ENCODE data around the gene RPS15A.
"Not testable (repeated sequence)": the region's sequence is repeated elsewhere in the genome, so short reads cannot be mapped to it uniquely, and the experiment has no call there.

The RPS15A gene

GRCh38 chr16:18781232-18781631 is 8.9 kb downstream of the RPS15A start:
- H2BK5ac ChIP-seq (ENCODE audit: low read depth, low read length, poor library complexity); H2BK120ac ChIP-seq (ENCODE audit: insufficient read depth, low read length, poor library complexity); H3K4me3 ChIP-seq (ENCODE audit: low read depth, low read length); H2AFZ ChIP-seq (ENCODE audit: insufficient read depth, low read length, poor library complexity); H3K9me3 ChIP-seq (ENCODE audit: insufficient read depth, low read depth, low read length); H3K14ac ChIP-seq (ENCODE audit: low read length); H3K23ac ChIP-seq (ENCODE audit: low read length); H3K79me2 ChIP-seq (ENCODE audit: control insufficient read depth, insufficient read depth, low read length, poor library complexity); H3K4me1 ChIP-seq (ENCODE audit: control insufficient read depth in 1 of 2, insufficient read depth in 2 of 2, low read length in 2 of 2); H3K27me3 ChIP-seq (ENCODE audit: insufficient read depth, low read length); H3K79me1 ChIP-seq (ENCODE audit: low read length); H3K4ac ChIP-seq (ENCODE audit: low read depth, low read length); H3K9ac ChIP-seq (ENCODE audit: low read length); DNase-seq; H2AK5ac ChIP-seq (ENCODE audit: low read length); H3K4me2 ChIP-seq (ENCODE audit: low read length); H2BK12ac ChIP-seq (ENCODE audit: low read length); H4K8ac ChIP-seq (ENCODE audit: low read depth, low read length); H4K12ac ChIP-seq (ENCODE audit: low read depth, low read length); H4K91ac ChIP-seq (ENCODE audit: low read depth, low read length); H3K27ac ChIP-seq (ENCODE audit: low read depth, low read length); H3K18ac ChIP-seq (ENCODE audit: low read length): not testable (repeated sequence)
- no CpG with 5 or more reads among the region's 6 CpGs for WGBS (ENCODE audit: extremely low coverage, insufficient coverage, insufficient read length)
- peaks cover 23 to 36% of the 10 kb centered on the region in 2 experiments for H3K36me3 ChIP-seq (ENCODE audit: control insufficient read depth in 1 of 2, insufficient read depth in 2 of 2, low read length in 2 of 2)

- H3K14ac ChIP-seq (ENCODE audit: low read length); H3K4me3 ChIP-seq (ENCODE audit: low read depth, low read length); H3K9ac ChIP-seq (ENCODE audit: low read length); H4K12ac ChIP-seq (ENCODE audit: low read depth, low read length); H3K4me2 ChIP-seq (ENCODE audit: low read length); H2AK5ac ChIP-seq (ENCODE audit: low read length); H2BK5ac ChIP-seq (ENCODE audit: low read depth, low read length, poor library complexity); H3K9me3 ChIP-seq (ENCODE audit: insufficient read depth, low read depth, low read length); H3K27me3 ChIP-seq (ENCODE audit: insufficient read depth, low read length); H3K79me1 ChIP-seq (ENCODE audit: low read length); H4K8ac ChIP-seq (ENCODE audit: low read depth, low read length); DNase-seq; H4K91ac ChIP-seq (ENCODE audit: low read depth, low read length); H2BK120ac ChIP-seq (ENCODE audit: insufficient read depth, low read length, poor library complexity); H3K4me1 ChIP-seq (ENCODE audit: control insufficient read depth in 1 of 2, insufficient read depth in 2 of 2, low read length in 2 of 2); H3K23ac ChIP-seq (ENCODE audit: low read length); H3K27ac ChIP-seq (ENCODE audit: low read depth, low read length); H3K79me2 ChIP-seq (ENCODE audit: control insufficient read depth, insufficient read depth, low read length, poor library complexity); H2AFZ ChIP-seq (ENCODE audit: insufficient read depth, low read length, poor library complexity); H3K18ac ChIP-seq (ENCODE audit: low read length); H2BK12ac ChIP-seq (ENCODE audit: low read length); H3K4ac ChIP-seq (ENCODE audit: low read depth, low read length): not testable (repeated sequence)
- no CpG with 5 or more reads among the region's 8 CpGs for WGBS (ENCODE audit: extremely low coverage, insufficient coverage, insufficient read length)
- peaks cover 19 to 30% of the 10 kb centered on the region in 2 experiments for H3K36me3 ChIP-seq (ENCODE audit: control insufficient read depth in 1 of 2, insufficient read depth in 2 of 2, low read length in 2 of 2)
Observed at GRCh38 chr16:18780460-18781026, 9.6 kb downstream of the RPS15A start.

- no CpG with 5 or more reads among the region's 1 CpG for WGBS (ENCODE audit: extremely low coverage, insufficient coverage, insufficient read length)
Observed at GRCh38 chr16:18777664-18778063, 12.5 kb downstream of the RPS15A start.

GRCh38 chr16:18776334-18776733 is 13.8 kb downstream of the RPS15A start:
- not testable (repeated sequence) for H3K9ac ChIP-seq (ENCODE audit: low read length); H3K9me3 ChIP-seq (ENCODE audit: insufficient read depth, low read depth, low read length); H3K4ac ChIP-seq (ENCODE audit: low read depth, low read length); H3K23ac ChIP-seq (ENCODE audit: low read length); H3K36me3 ChIP-seq (ENCODE audit: control insufficient read depth in 1 of 2, insufficient read depth in 2 of 2, low read length in 2 of 2); H3K14ac ChIP-seq (ENCODE audit: low read length); H2BK5ac ChIP-seq (ENCODE audit: low read depth, low read length, poor library complexity); DNase-seq; H4K91ac ChIP-seq (ENCODE audit: low read depth, low read length); H3K4me1 ChIP-seq (ENCODE audit: control insufficient read depth in 1 of 2, insufficient read depth in 2 of 2, low read length in 2 of 2); H3K27me3 ChIP-seq (ENCODE audit: insufficient read depth, low read length); H2BK12ac ChIP-seq (ENCODE audit: low read length); H4K8ac ChIP-seq (ENCODE audit: low read depth, low read length); H2BK120ac ChIP-seq (ENCODE audit: insufficient read depth, low read length, poor library complexity); H3K18ac ChIP-seq (ENCODE audit: low read length); H3K79me2 ChIP-seq (ENCODE audit: control insufficient read depth, insufficient read depth, low read length, poor library complexity); H3K4me3 ChIP-seq (ENCODE audit: low read depth, low read length); H3K79me1 ChIP-seq (ENCODE audit: low read length); H4K12ac ChIP-seq (ENCODE audit: low read depth, low read length); H2AFZ ChIP-seq (ENCODE audit: insufficient read depth, low read length, poor library complexity); H3K4me2 ChIP-seq (ENCODE audit: low read length); H2AK5ac ChIP-seq (ENCODE audit: low read length); H3K27ac ChIP-seq (ENCODE audit: low read depth, low read length)
- WGBS (ENCODE audit: extremely low coverage, insufficient coverage, insufficient read length) = no CpG with 5 or more reads among the region's 5 CpGs

More at GRCh38 chr16:18777664-18778063, 12.5 kb downstream of the RPS15A start:
- not testable (repeated sequence) for H3K27me3 ChIP-seq (ENCODE audit: insufficient read depth, low read length); H3K14ac ChIP-seq (ENCODE audit: low read length); H3K4me1 ChIP-seq (ENCODE audit: control insufficient read depth in 1 of 2, insufficient read depth in 2 of 2, low read length in 2 of 2); H3K18ac ChIP-seq (ENCODE audit: low read length); H3K27ac ChIP-seq (ENCODE audit: low read depth, low read length); H2BK120ac ChIP-seq (ENCODE audit: insufficient read depth, low read length, poor library complexity); H3K36me3 ChIP-seq (ENCODE audit: control insufficient read depth in 1 of 2, insufficient read depth in 2 of 2, low read length in 2 of 2); H3K9me3 ChIP-seq (ENCODE audit: insufficient read depth, low read depth, low read length); H2BK5ac ChIP-seq (ENCODE audit: low read depth, low read length, poor library complexity); H3K4me3 ChIP-seq (ENCODE audit: low read depth, low read length); H2AK5ac ChIP-seq (ENCODE audit: low read length); H3K23ac ChIP-seq (ENCODE audit: low read length); H4K91ac ChIP-seq (ENCODE audit: low read depth, low read length); H3K4me2 ChIP-seq (ENCODE audit: low read length); H2BK12ac ChIP-seq (ENCODE audit: low read length); H3K79me2 ChIP-seq (ENCODE audit: control insufficient read depth, insufficient read depth, low read length, poor library complexity); H4K12ac ChIP-seq (ENCODE audit: low read depth, low read length); DNase-seq; H2AFZ ChIP-seq (ENCODE audit: insufficient read depth, low read length, poor library complexity); H3K79me1 ChIP-seq (ENCODE audit: low read length); H4K8ac ChIP-seq (ENCODE audit: low read depth, low read length); H3K9ac ChIP-seq (ENCODE audit: low read length); H3K4ac ChIP-seq (ENCODE audit: low read depth, low read length)

All from trophoblast cell (in vitro differentiated cells and primary cell).